HepG2 (cell line): ENCODE results near the gene HLA-DOA. TPM values are rescaled to one million over a fixed set of nuclear protein-coding genes. Genes with fewer than 3 reads are reported as not detected.
A peak's percentile ranks its signal among the peaks of the same experiment; 100 is the strongest.

ENCODE experiments used
- ARHGAP35 ChIP-seq: sonication (generic); formaldehyde crosslinking; IDR thresholded peaks from 2 replicates; pipeline ENCODE4 v1.9.0; 2022; ENCODE audit warnings: mild to moderate bottlenecking, inconsistent platforms, moderate library complexity, missing genetic modification reagents, borderline replicate concordance
- ATRX ChIP-seq: sonication (generic); formaldehyde crosslinking; IDR thresholded peaks from 2 replicates; pipeline ENCODE4 v1.4.0; 2020; ENCODE audit warnings: missing genetic modification reagents, borderline replicate concordance
- ELF3 ChIP-seq: IDR thresholded peaks from 2 replicates; pipeline ENCODE4 v1.6.1; 2016; ENCODE audit warnings: missing genetic modification reagents, missing compliant biosample characterization
- GATAD2A ChIP-seq: IDR thresholded peaks from 2 replicates; pipeline ENCODE4 v1.6.1; 2016
- HDAC1 ChIP-seq: sonication (generic); formaldehyde crosslinking; IDR thresholded peaks from 2 replicates; pipeline ENCODE4 v1.5.1; 2020; ENCODE audit warnings: mild to moderate bottlenecking, missing genetic modification reagents
- HNF1B ChIP-seq: sonication (generic); formaldehyde crosslinking; IDR thresholded peaks from 2 replicates; pipeline ENCODE4 v1.5.1; 2020; ENCODE audit warnings: mild to moderate bottlenecking, moderate library complexity, missing genetic modification reagents
- KAT8 ChIP-seq: IDR thresholded peaks from 2 replicates; pipeline ENCODE4 v1.6.1; 2016; ENCODE audit warnings: missing genetic modification reagents, missing compliant biosample characterization
- KDM1A ChIP-seq: IDR thresholded peaks from 2 replicates; pipeline ENCODE4 v1.6.1; 2016; ENCODE audit warnings: missing compliant biosample characterization
- KLF11 ChIP-seq: IDR thresholded peaks from 2 replicates; pipeline ENCODE4 v1.6.1; 2016; ENCODE audit warnings: missing compliant biosample characterization
- MLLT10 ChIP-seq: sonication (generic); formaldehyde crosslinking; IDR thresholded peaks from 2 replicates; pipeline ENCODE4 v1.4.0; 2020; ENCODE audit warnings: missing genetic modification reagents
- NCOA1 ChIP-seq: sonication (generic); formaldehyde crosslinking; IDR thresholded peaks from 2 replicates; pipeline ENCODE4 v1.9.0; 2021; ENCODE audit warnings: missing genetic modification reagents
- PHB2 ChIP-seq: fragments of 450-650 bp; IDR thresholded peaks from 2 replicates; pipeline ENCODE4 v1.6.1; 2018; ENCODE audit not compliant: partially characterized antibody
- PHF8 ChIP-seq: sonication (generic); formaldehyde crosslinking; IDR thresholded peaks from 2 replicates; pipeline ENCODE4 v1.5.0; 2020; ENCODE audit warnings: missing genetic modification reagents
- PITX1 ChIP-seq: sonication (generic); formaldehyde crosslinking; IDR thresholded peaks from 2 replicates; pipeline ENCODE4 v1.5.1; 2020; ENCODE audit warnings: mild to moderate bottlenecking, missing genetic modification reagents
- RELA ChIP-seq: sonication (generic); formaldehyde crosslinking; IDR thresholded peaks from 2 replicates; pipeline ENCODE4 v1.4.0; 2020; ENCODE audit warnings: missing genetic modification reagents
- SMAD1 ChIP-seq: sonication (generic); formaldehyde crosslinking; IDR thresholded peaks from 2 replicates; pipeline ENCODE4 v1.4.0; 2020; ENCODE audit warnings: missing genetic modification reagents, low read depth, mild to moderate bottlenecking, borderline replicate concordance
- TAF15 ChIP-seq: fragments of 200-400 bp; formaldehyde crosslinking; IDR thresholded peaks from one replicate; pipeline ENCODE4 v1.6.1; 2018; ENCODE audit warnings: mild to moderate bottlenecking, low read depth, low read length; ENCODE audit not compliant: poor library complexity, severe bottlenecking
- TGIF2 ChIP-seq: IDR thresholded peaks from 2 replicates; pipeline ENCODE4 v1.6.1; 2016; ENCODE audit warnings: control low read depth, missing compliant biosample characterization
- TRAFD1 ChIP-seq: sonication (generic); formaldehyde crosslinking; IDR thresholded peaks from 2 replicates; pipeline ENCODE4 v1.5.1; 2020; ENCODE audit warnings: missing genetic modification reagents, mild to moderate bottlenecking, borderline replicate concordance
- ZNF281 ChIP-seq: sonication (generic); formaldehyde crosslinking; IDR thresholded peaks from 2 replicates; pipeline ENCODE4 v1.4.0; 2020; ENCODE audit warnings: missing genetic modification reagents, borderline replicate concordance
- ZNF30 ChIP-seq: sonication (generic); formaldehyde crosslinking; IDR thresholded peaks from 2 replicates; pipeline ENCODE4 v1.5.0; 2020; ENCODE audit warnings: mild to moderate bottlenecking, missing genetic modification reagents
- ZNF331 ChIP-seq: sonication (generic); formaldehyde crosslinking; IDR thresholded peaks from 2 replicates; pipeline ENCODE4 v1.4.0; 2020; ENCODE audit warnings: missing genetic modification reagents
- ZNF740 ChIP-seq: sonication (generic); formaldehyde crosslinking; IDR thresholded peaks from 2 replicates; pipeline ENCODE4 v1.4.0; 2020; ENCODE audit warnings: missing genetic modification reagents
- ZSCAN9 ChIP-seq: IDR thresholded peaks from 2 replicates; pipeline ENCODE4 v1.6.1; 2016; ENCODE audit warnings: borderline replicate concordance
- polyA plus RNA-seq, 8 experiments: library from polyadenylated mRNA; depleted of rRNA in 3 of 8; stranded (reverse) in 7 of 8; unstranded in 1 of 8; fragments of >200 nt; fragmentation: Illumina TruSeq in 4 of 8; extraction: Trizol in 4 of 8; gene quantifications; 2 replicates each; pipeline versions ENCODE4 v1.2.1 to v1.2.3, GENCODE V29; 2011 to 2016; ENCODE audit warnings: low read depth in 4 of 8, missing spikeins in 1 of 8, mixed read lengths in 1 of 8; ENCODE audit not compliant: insufficient read depth in 1 of 8
- total RNA-seq, 5 experiments: library from RNA; depleted of rRNA; stranded (reverse); fragments of >200 nt; fragmentation: Illumina TruSeq; extraction: Trizol; gene quantifications; 2 replicates each; pipeline ENCODE4 v1.2.3, GENCODE V29; 2016; ENCODE audit warnings: low read depth in 1 of 5

The HLA-DOA gene
- total and polyA plus RNA-seq, 2 of the 13 experiments (the other 11 are each of a cell fraction or from before 2014, with no cell fraction given), result 0.03 to 0.09 TPM

GRCh38 chr6:32967151-32968091 is 42.0 kb downstream of the HLA-DOA start (continued):
- TF ChIP-seq TAF15 (no peak), MLLT10 (no peak), SMAD1 (no peak), RELA (CRISPR knock-in tag) (no peak), ATRX (no peak), ZSCAN9 (CRISPR knock-in tag) (peak; percentile 14; the same call in 1 of the 2 replicates), ELF3 (CRISPR knock-in tag) (peak; percentile 89), PITX1 (CRISPR knock-in tag) (peak; percentile 54; the same call in 1 of the 2 replicates), ARHGAP35 (CRISPR knock-in tag) (no peak), NCOA1 (CRISPR knock-in tag) (peak; percentile 27; the same call in 1 of the 2 replicates), ZNF30 (CRISPR knock-in tag) (0 out of 2 replicates have a peak, but pooled peaks have one; percentile 14), PHB2 (no peak), HDAC1 (peak; percentile 34), HNF1B (CRISPR knock-in tag) (peak; percentile 61; the same call in 1 of the 2 replicates), TRAFD1 (CRISPR knock-in tag) (no peak), KAT8 (CRISPR knock-in tag) (peak; percentile 74; the same call in 1 of the 2 replicates), ZNF740 (CRISPR knock-in tag) (0 out of 2 replicates have a peak, but pooled peaks have one; percentile 18), ZNF281 (no peak; the same call in 1 of the 2 replicates), KDM1A (0 out of 2 replicates have a peak, but pooled peaks have one; percentile 56), PHF8 (CRISPR knock-in tag) (no peak), GATAD2A (peak; percentile 52; the same call in 1 of the 2 replicates), TGIF2 (CRISPR knock-in tag) (no peak), ZNF331 (CRISPR knock-in tag) (peak; percentile 63), KLF11 (no peak)
